ENCODE data around the gene MED15. TPM values are rescaled to one million over a fixed set of nuclear protein-coding genes. Genes with fewer than 3 reads are reported as not detected.

Gene MED15
- total and polyA plus RNA-seq, 2 experiments from 2014 or later: 29.2 to 43.5 TPM

- TF ChIP-seq, protein P1, sequence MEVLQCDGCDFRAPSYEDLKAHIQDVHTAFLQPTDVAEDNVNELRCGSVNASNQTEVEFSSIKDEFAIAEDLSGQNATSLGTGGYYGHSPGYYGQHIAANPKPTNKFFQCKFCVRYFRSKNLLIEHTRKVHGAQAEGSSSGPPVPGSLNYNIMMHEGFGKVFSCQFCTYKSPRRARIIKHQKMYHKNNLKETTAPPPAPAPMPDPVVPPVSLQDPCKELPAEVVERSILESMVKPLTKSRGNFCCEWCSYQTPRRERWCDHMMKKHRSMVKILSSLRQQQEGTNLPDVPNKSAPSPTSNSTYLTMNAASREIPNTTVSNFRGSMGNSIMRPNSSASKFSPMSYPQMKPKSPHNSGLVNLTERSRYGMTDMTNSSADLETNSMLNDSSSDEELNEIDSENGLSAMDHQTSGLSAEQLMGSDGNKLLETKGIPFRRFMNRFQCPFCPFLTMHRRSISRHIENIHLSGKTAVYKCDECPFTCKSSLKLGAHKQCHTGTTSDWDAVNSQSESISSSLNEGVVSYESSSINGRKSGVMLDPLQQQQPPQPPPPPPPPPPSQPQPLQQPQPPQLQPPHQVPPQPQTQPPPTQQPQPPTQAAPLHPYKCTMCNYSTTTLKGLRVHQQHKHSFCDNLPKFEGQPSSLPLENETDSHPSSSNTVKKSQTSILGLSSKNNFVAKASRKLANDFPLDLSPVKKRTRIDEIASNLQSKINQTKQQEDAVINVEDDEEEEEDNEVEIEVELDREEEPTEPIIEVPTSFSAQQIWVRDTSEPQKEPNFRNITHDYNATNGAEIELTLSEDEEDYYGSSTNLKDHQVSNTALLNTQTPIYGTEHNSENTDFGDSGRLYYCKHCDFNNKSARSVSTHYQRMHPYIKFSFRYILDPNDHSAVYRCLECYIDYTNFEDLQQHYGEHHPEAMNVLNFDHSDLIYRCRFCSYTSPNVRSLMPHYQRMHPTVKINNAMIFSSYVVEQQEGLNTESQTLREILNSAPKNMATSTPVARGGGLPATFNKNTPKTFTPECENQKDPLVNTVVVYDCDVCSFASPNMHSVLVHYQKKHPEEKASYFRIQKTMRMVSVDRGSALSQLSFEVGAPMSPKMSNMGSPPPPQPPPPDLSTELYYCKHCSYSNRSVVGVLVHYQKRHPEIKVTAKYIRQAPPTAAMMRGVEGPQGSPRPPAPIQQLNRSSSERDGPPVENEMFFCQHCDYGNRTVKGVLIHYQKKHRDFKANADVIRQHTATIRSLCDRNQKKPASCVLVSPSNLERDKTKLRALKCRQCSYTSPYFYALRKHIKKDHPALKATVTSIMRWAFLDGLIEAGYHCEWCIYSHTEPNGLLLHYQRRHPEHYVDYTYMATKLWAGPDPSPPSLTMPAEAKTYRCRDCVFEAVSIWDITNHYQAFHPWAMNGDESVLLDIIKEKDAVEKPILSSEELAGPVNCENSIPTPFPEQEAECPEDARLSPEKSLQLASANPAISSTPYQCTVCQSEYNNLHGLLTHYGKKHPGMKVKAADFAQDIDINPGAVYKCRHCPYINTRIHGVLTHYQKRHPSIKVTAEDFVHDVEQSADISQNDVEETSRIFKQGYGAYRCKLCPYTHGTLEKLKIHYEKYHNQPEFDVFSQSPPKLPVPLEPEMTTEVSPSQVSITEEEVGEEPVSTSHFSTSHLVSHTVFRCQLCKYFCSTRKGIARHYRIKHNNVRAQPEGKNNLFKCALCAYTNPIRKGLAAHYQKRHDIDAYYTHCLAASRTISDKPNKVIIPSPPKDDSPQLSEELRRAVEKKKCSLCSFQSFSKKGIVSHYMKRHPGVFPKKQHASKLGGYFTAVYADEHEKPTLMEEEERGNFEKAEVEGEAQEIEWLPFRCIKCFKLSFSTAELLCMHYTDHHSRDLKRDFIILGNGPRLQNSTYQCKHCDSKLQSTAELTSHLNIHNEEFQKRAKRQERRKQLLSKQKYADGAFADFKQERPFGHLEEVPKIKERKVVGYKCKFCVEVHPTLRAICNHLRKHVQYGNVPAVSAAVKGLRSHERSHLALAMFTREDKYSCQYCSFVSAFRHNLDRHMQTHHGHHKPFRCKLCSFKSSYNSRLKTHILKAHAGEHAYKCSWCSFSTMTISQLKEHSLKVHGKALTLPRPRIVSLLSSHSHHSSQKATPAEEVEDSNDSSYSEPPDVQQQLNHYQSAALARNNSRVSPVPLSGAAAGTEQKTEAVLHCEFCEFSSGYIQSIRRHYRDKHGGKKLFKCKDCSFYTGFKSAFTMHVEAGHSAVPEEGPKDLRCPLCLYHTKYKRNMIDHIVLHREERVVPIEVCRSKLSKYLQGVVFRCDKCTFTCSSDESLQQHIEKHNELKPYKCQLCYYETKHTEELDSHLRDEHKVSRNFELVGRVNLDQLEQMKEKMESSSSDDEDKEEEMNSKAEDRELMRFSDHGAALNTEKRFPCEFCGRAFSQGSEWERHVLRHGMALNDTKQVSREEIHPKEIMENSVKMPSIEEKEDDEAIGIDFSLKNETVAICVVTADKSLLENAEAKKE (CRISPR knock-in tag; IDR thresholded peaks at IDR 0.05): no peak
- TF ChIP-seq EZH2 (IDR thresholded peaks at IDR 0.05; ENCODE audit: low read depth, unreplicated experiment) (no peak), CTCF (conservative IDR thresholded peaks at IDR 0.05; ENCODE audit: low read depth in 2 of 2) (no peak), STAT1 (IDR thresholded peaks at IDR 0.05; ENCODE audit: unreplicated experiment) (no peak), JUNB (IDR thresholded peaks at IDR 0.05; ENCODE audit: unreplicated experiment) (no peak)
- TF ChIP-seq, protein P2, sequence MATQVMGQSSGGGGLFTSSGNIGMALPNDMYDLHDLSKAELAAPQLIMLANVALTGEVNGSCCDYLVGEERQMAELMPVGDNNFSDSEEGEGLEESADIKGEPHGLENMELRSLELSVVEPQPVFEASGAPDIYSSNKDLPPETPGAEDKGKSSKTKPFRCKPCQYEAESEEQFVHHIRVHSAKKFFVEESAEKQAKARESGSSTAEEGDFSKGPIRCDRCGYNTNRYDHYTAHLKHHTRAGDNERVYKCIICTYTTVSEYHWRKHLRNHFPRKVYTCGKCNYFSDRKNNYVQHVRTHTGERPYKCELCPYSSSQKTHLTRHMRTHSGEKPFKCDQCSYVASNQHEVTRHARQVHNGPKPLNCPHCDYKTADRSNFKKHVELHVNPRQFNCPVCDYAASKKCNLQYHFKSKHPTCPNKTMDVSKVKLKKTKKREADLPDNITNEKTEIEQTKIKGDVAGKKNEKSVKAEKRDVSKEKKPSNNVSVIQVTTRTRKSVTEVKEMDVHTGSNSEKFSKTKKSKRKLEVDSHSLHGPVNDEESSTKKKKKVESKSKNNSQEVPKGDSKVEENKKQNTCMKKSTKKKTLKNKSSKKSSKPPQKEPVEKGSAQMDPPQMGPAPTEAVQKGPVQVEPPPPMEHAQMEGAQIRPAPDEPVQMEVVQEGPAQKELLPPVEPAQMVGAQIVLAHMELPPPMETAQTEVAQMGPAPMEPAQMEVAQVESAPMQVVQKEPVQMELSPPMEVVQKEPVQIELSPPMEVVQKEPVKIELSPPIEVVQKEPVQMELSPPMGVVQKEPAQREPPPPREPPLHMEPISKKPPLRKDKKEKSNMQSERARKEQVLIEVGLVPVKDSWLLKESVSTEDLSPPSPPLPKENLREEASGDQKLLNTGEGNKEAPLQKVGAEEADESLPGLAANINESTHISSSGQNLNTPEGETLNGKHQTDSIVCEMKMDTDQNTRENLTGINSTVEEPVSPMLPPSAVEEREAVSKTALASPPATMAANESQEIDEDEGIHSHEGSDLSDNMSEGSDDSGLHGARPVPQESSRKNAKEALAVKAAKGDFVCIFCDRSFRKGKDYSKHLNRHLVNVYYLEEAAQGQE (IDR thresholded peaks at IDR 0.05; ENCODE audit: unreplicated experiment): no peak
Measured at GRCh38 chr22:20516399-20516798, 9.0 kb downstream of the MED15 start (continued).
